RWPE1 (cell line): ENCODE data around the gene HHATL.

Source experiments
- CTCF ChIA-PET: fragments of 350-600 bp; sonication (Branson Sonifier 250); formaldehyde crosslinking; extraction: SDS; loops from one replicate; lab custom pipeline; 2021; lab: Yijun Ruan, JAX
- POLR2A ChIA-PET: fragments of 400-600 bp; formaldehyde crosslinking; extraction: SDS; loops from one replicate; lab custom pipeline; 2020; ENCODE audit warnings: antibody characterized with exemption; ENCODE audit not compliant: low non-redundant PET; lab: Yijun Ruan, JAX
- DNase-seq: peaks from one replicate; pipeline ENCODE4 v3.0.0; 2012; ENCODE audit warnings: low spot score
- H3K27ac ChIP-seq: fragments of 450-650 bp; 2 replicates; pipeline ENCODE4 v1.5.1; 2017
- TF ChIP-seq, protein P1 (sequence below): fragments of 450-650 bp; conservative IDR thresholded peaks from 2 replicates; pipeline ENCODE4 v1.5.1; 2017; ENCODE audit warnings: low read depth, mild to moderate bottlenecking

HHATL gene

DNA sequence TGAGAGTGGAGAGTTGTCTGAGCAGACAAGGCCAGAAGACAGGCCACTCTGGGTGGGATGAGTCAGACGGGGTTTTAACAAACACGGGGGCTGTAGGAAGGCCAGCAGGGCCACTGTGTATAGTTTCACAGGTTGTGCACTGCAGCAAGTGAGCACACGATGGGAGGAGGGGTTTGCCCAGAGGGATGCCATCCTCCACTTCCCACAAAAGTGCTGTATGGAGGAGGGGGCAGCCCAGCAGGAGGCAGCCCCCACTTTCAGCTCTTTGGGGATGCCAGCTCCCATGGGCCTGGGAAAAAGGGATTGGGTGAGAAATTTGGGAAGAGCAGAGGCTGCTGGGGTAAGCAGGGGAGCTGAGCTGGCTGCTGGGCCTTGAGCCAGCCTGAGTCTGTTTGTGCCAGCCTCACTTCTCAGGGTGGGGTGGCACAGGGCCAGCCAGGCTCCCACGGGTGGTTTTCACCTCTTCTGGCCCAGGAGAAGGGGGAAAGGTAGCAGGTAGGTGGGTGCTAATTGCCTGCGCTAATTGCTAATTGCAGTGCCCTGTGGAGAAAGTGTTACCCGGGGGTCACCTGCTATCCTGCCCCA lies 42.4 kb downstream of the HHATL start:
- H3K27ac ChIP-seq: peak overlapping the region; percentile 86
- DNase-seq: no peak
- POLR2A ChIA-PET: no interaction called here
- TF ChIP-seq, protein P1, sequence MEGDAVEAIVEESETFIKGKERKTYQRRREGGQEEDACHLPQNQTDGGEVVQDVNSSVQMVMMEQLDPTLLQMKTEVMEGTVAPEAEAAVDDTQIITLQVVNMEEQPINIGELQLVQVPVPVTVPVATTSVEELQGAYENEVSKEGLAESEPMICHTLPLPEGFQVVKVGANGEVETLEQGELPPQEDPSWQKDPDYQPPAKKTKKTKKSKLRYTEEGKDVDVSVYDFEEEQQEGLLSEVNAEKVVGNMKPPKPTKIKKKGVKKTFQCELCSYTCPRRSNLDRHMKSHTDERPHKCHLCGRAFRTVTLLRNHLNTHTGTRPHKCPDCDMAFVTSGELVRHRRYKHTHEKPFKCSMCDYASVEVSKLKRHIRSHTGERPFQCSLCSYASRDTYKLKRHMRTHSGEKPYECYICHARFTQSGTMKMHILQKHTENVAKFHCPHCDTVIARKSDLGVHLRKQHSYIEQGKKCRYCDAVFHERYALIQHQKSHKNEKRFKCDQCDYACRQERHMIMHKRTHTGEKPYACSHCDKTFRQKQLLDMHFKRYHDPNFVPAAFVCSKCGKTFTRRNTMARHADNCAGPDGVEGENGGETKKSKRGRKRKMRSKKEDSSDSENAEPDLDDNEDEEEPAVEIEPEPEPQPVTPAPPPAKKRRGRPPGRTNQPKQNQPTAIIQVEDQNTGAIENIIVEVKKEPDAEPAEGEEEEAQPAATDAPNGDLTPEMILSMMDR: no peak
- CTCF ChIA-PET: interaction anchor here (1.8 kb wide), 1 partner anchor 84 kb away, joined by 7 read pairs; no protein-coding TSS in a partner anchor

DNA sequence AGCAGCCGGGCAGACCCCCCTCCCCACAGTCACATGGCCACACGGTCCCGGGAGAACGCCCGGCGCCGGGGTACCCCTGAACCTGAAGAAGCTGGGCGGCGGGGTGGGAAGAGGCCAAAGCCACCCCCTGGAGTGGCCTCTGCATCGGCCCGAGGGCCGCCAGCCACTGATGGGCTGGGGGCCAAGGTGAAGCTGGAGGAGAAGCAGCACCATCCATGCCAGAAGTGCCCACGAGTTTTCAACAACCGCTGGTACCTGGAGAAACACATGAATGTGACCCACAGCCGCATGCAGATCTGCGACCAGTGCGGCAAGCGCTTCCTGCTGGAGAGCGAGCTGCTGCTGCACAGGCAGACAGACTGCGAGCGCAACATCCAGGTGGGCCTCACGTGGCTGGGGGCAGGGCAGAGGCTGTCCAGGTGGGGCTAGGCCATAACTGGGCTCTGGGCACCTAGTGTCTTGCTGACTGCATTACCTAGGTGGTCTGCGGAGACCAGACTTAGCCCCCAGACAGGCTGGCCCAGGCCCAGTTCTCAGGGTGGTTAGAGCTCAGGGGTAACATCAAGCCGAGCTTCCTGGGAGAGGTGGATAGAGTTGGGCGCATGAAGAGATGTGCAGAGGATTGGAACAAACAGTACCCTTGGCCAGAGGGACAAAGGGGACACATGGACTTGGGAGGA lies 43.0 kb downstream of the HHATL start:
- TF ChIP-seq, protein P1: no peak
- peak overlapping the region; percentile 86 for H3K27ac ChIP-seq
- POLR2A ChIA-PET: no interaction called here
- CTCF ChIA-PET: interaction anchor here (0.6 kb wide), 1 partner anchor 27 kb away, joined by 3 read pairs; no protein-coding TSS in a partner anchor
- no peak for DNase-seq

DNA sequence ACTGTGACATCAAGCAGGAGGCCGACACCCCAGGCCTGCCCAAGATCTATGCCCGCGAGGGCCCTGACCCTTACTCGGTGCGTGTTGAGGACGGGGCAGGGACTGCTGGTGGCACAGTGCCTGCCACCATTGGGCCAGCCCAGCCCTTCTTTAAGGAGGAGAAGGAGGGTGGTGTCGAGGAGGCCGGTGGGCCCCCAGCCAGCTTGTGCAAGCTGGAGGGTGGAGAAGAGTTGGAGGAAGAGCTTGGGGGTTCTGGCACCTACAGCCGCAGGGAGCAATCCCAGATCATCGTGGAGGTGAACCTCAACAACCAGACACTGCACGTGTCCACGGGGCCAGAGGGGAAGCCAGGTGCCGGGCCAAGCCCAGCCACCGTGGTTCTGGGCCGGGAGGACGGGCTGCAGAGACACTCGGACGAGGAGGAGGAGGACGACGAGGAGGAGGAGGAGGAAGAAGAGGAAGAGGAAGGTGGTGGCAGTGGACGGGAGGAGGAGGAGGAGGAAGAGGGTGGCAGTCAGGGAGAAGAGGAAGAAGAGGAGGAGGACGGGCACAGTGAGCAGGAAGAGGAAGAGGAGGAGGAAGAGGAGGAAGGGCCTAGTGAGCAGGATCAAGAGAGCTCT lies 43.7 kb downstream of the HHATL start:
- ChIA-PET CTCF (interaction anchor here (0.6 kb wide), 1 partner anchor 28 kb away, joined by 3 read pairs; no protein-coding TSS in a partner anchor), POLR2A (no interaction called here)
- no peak for DNase-seq
- TF ChIP-seq, protein P1: no peak
- H3K27ac ChIP-seq: peak overlapping the region; percentile 86

DNA sequence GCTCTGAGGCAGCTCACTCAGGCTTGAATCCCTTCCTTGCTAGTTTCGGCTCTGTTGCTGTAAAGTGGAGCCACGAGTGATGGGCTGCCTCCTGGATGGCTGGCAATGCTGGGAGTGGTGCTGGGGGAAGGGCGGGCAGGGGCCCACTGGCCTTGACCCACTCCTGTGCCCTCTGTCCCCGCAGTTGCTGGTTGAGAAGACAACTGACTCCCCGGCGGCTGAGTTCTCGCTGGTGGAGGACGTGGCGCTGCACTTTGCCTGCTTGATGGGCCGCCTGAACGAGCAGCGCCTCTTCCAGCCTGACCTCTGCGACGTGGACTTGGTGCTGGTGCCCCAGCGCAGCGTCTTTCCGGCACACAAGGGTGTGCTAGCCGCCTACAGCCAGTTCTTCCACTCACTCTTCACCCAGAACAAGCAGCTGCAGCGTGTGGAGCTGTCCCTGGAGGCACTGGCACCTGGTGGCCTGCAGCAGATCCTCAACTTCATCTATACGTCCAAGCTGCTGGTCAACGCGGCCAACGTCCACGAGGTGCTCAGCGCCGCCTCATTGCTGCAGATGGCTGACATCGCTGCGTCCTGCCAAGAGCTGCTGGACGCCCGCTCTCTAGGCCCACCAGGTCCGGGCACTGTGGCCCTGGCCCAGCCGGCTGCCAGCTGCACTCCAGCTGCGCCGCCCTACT lies 44.4 kb downstream of the HHATL start:
- H3K27ac ChIP-seq: peak overlapping the region; percentile 86
- no peak for DNase-seq
- TF ChIP-seq, protein P1: no peak
- ChIA-PET CTCF (no interaction called here), POLR2A (no interaction called here)

DNA sequence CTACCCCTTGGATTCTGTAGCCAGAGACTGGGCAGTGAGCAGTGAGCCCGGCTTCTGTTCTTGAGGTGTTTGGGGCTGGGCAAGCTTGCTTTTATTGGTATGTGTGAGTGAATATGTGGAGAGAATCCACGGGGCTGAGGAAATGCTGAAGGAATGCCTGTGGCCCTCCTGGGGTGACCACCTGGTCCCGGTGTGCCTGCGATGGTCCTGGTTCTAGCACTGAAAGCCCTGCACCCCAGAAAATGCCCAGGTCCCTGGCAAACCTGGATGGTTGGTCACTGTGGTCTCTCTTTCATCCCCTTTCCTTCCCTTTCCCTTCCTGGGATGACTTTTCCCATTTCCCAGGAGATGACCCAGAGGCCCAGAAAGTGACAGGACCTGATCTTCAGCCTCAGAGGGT lies 44.9 kb downstream of the HHATL start:
- POLR2A ChIA-PET: no interaction called here
- H3K27ac ChIP-seq: peak overlapping the region; percentile 86
- CTCF ChIA-PET: no interaction called here
- TF ChIP-seq, protein P1: no peak
- DNase-seq: no peak
